ENCODE measurements around the gene TNP2. TPM values are rescaled to one million over a fixed set of nuclear protein-coding genes. Genes with fewer than 3 reads are reported as not detected.

TNP2 gene
- total RNA-seq, 1 donor from 2014 or later, result not detected

DNA sequence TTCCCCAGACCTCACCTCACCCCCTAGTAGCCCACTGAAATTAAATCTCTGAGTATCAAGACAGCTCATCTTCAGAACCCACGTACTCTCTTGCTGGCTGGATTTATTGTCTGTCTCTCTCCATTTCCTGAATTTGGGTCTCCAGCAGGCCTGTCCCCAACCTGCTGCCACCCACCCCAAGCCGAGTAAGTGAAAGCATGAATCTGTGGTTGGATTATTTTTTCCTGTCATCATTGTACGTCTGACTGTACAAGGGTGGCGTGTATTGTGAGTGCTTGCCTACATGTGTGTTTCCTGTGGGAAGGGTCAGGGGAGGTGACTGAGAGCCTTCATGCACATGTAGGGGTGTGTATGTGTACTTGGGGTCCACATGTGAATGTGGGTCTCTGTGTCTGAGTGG, 5.4 kb downstream of the TNP2 start:
- no peak for TF ChIP-seq CTCF (IDR thresholded peaks at IDR 0.05)
- H3K9me3 ChIP-seq, result no peaks in the 10 kb centered on the region
- no peak for ATAC-seq
- H3K27me3 ChIP-seq (ENCODE audit: low read depth), result no peaks in the 10 kb centered on the region
- H3K27ac ChIP-seq, result no peak overlapping the region
- intact Hi-C loops (cut with DNase I), result no loop called here
- no peak overlapping the region for H3K4me3 ChIP-seq
- DNase-seq, result no peak
- H3K4me1 ChIP-seq, result peaks cover 25% of the 10 kb centered on the region
- no peaks in the 10 kb centered on the region for H3K36me3 ChIP-seq

- Histone ChIP-seq H3K27ac (no peak overlapping the region), H3K27me3 (ENCODE audit: low read depth) (no peaks in the 10 kb centered on the region), H3K9me3 (no peaks in the 10 kb centered on the region), H3K4me3 (no peak overlapping the region), H3K4me1 (peaks cover 33% of the 10 kb centered on the region), H3K36me3 (no peaks in the 10 kb centered on the region)
- DNase-seq, result no peak
- no peak for ATAC-seq
- intact Hi-C loops (cut with DNase I), result no loop called here
- TF ChIP-seq CTCF (IDR thresholded peaks at IDR 0.05), result no peak
Measured at GRCh38 chr16:11262915-11263314, 6.2 kb downstream of the TNP2 start.

DNA sequence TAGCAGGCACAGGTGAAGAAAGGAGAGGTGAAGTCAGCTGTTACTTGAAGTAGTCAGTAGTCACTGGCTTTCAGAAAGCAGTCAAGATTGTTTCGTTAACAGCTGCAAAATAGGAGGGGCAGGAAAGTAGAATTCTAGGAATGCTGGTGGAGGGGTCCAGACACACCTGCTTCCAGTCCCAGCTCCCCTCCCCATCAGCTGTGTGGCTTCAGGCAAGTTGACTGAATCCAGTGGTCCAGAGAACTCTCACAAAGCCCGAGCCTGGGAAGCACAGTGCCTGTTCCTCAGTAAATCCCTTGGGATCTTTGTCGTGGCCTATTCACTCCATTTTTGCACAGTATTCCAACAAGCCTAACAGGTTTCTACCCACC, 8.5 kb downstream of the TNP2 start:
- H3K27ac ChIP-seq, result no peak overlapping the region
- no peak for TF ChIP-seq CTCF (IDR thresholded peaks at IDR 0.05)

DNA sequence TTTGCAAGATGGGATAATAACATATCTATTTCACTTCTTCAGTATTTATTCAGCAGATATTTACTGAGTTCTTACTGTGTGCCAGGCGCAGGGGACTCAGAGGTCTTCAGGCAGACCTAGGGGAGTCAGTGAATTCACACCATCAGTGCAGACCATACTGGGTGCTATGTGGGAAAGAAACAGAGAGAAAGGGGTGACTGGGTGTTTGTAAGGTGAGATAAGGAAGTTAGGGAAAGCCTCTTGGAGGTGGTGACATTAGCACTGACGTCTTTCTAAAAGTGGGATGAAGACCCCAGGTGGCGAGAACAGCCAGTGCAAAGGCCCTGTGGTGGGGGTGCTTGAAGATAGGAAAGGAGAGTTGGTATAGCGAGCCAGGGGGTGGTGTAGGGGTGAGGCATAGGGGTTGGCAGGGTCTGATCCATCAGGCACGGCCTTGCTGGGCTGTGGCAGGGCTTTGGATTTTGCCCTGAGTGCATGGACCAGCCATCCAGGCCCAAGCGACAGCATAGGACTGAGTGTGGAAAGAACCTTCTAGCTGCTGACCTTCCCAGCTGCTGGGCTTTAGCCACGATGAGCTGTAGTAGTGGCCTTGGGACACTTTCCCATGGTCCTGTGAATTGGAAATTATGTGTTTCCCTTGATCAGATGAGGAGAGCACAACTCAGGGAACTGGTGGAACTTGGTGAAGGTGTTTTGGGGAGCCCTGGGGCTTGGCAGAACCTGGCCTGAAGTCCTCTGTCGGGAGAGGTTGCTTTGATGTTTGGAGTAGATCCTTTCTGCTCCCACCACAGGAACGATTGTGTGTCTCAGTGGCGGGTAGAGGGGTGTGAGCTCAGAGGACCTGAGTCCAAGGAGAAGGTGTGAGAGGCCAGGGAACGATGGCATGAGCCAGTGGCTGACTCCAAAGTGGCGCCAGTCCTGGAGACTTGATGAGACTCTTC, 9.2 kb downstream of the TNP2 start:
- no peaks in the 10 kb centered on the region for H3K27me3 ChIP-seq (ENCODE audit: low read depth)
- H3K4me3 ChIP-seq, result no peak overlapping the region
- no peak for TF ChIP-seq CTCF (IDR thresholded peaks at IDR 0.05)
- ATAC-seq (no peak), DNase-seq (no peak)
- no peak overlapping the region for H3K27ac ChIP-seq
- intact Hi-C loops (cut with DNase I), result no loop called here
- H3K36me3 ChIP-seq, result no peaks in the 10 kb centered on the region
- no peaks in the 10 kb centered on the region for H3K9me3 ChIP-seq
- peaks cover 31% of the 10 kb centered on the region for H3K4me1 ChIP-seq

More for the DNA sequence above, 8.5 kb downstream of the TNP2 start:
- ATAC-seq, result no peak
- Histone ChIP-seq H3K4me3 (no peak overlapping the region), H3K36me3 (no peaks in the 10 kb centered on the region), H3K4me1 (peaks cover 37% of the 10 kb centered on the region), H3K9me3 (no peaks in the 10 kb centered on the region), H3K27me3 (ENCODE audit: low read depth) (no peaks in the 10 kb centered on the region)
- no peak for DNase-seq
- intact Hi-C loops (cut with DNase I), result no loop called here

- Histone ChIP-seq H3K4me3 (peak overlapping the region; percentile 37), H3K36me3 (no peaks in the 10 kb centered on the region), H3K9me3 (no peaks in the 10 kb centered on the region), H3K4me1 (peaks cover 41% of the 10 kb centered on the region), H3K27me3 (ENCODE audit: low read depth) (no peaks in the 10 kb centered on the region), H3K27ac (peak overlapping the region; percentile 40)
- ATAC-seq, result no peak
- no peak for TF ChIP-seq CTCF (IDR thresholded peaks at IDR 0.05)
- DNase-seq, result peak; percentile 67
- intact Hi-C loops (cut with DNase I), result no loop called here
Measured at GRCh38 chr16:11258553-11259492, 10.3 kb downstream of the TNP2 start.
